ENCODE data around the gene HECW1. TPM values are rescaled to one million over a fixed set of nuclear protein-coding genes. Genes with fewer than 3 reads are reported as not detected.

HECW1 gene
- total and polyA plus RNA-seq, 10 of the 15 experiments (the other 5 are each of a cell fraction or from before 2014, with no cell fraction given), result under 0.01 to 0.31 (median 0.04) TPM; not detected in 3

DNA sequence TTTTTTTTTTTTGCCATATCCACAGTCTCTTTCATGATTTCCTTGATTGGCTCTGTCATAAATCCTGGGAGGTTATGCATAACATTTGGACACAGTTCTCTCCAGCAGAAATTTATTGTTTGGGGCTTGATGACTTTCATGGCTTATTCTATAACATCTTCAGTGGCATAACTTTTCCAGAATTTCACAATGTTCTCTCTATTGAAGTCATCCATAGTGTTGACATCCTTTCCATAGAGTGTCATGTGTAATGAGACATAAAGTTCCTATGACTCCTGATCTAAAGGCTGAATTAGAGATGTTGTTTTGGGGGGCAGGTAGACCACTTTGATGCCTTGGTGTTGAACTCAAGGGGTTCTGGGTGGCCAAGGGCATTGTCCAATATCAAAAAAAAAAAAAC is 433.8 kb downstream of the HECW1 start:
- TF ChIP-seq YBX1 (IDR thresholded peaks at IDR 0.05), result no peak
- TF ChIP-seq NR2C2 (IDR thresholded peaks at IDR 0.05; ENCODE audit: borderline replicate concordance, control insufficient read depth, insufficient read length, low read depth), result no peak
- TF ChIP-seq ATF7 (IDR thresholded peaks at IDR 0.05; ENCODE audit: low read depth), result no peak
- TF ChIP-seq, protein P1, sequence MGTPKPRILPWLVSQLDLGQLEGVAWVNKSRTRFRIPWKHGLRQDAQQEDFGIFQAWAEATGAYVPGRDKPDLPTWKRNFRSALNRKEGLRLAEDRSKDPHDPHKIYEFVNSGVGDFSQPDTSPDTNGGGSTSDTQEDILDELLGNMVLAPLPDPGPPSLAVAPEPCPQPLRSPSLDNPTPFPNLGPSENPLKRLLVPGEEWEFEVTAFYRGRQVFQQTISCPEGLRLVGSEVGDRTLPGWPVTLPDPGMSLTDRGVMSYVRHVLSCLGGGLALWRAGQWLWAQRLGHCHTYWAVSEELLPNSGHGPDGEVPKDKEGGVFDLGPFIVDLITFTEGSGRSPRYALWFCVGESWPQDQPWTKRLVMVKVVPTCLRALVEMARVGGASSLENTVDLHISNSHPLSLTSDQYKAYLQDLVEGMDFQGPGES (IDR thresholded peaks at IDR 0.05), result no peak
- no peak for TF ChIP-seq EED (IDR thresholded peaks at IDR 0.05; ENCODE audit: low read depth)
- no peak for TF ChIP-seq FOXM1 (IDR thresholded peaks at IDR 0.05; ENCODE audit: low read depth, low read length)
- no peak for TF ChIP-seq RCOR1 (conservative IDR thresholded peaks at IDR 0.05; ENCODE audit: low read depth, low read length)
- no peak for TF ChIP-seq KLF5 (IDR thresholded peaks at IDR 0.05; ENCODE audit: partially characterized antibody)
- no peak for TF ChIP-seq EP300 (IDR thresholded peaks at IDR 0.05; ENCODE audit: borderline replicate concordance in 1 of 2, control insufficient read depth in 1 of 2, low read depth in 2 of 2, low read length in 2 of 2)
- TF ChIP-seq CHD4 (IDR thresholded peaks at IDR 0.05), result no peak
- TF ChIP-seq WRNIP1 (IDR thresholded peaks at IDR 0.05; ENCODE audit: borderline replicate concordance, low read depth, low read length), result no peak
- intact Hi-C loops (cut with micrococcal nuclease; ENCODE audit: unreplicated experiment) (no loop called here), in situ Hi-C loops (cut with MboI) (no loop called here)
- Histone ChIP-seq H4K20me1 (ENCODE audit: control insufficient read depth, insufficient read depth) (no peaks in the 10 kb centered on the region), H3K27me3 (replicated peaks in 1 of 2; ENCODE audit: control insufficient read depth in 2 of 2, insufficient read depth in 2 of 2, low read length in 1 of 2) (no peaks in the 10 kb centered on the region), H3K9me3 (replicated peaks; ENCODE audit: control insufficient read depth, insufficient read depth, low read length) (no peaks in the 10 kb centered on the region), H3K4me3 (no peak overlapping the region), H2AFZ (ENCODE audit: control insufficient read depth, low read depth, low read length) (no peak overlapping the region), H3K79me2 (ENCODE audit: control insufficient read depth, insufficient read depth, low read length) (no peaks in the 10 kb centered on the region), H3K36me3 (ENCODE audit: control insufficient read depth in 2 of 2, insufficient read depth in 2 of 2, low read length in 1 of 2) (no peaks in the 10 kb centered on the region), H3K4me2 (ENCODE audit: control insufficient read depth, insufficient read depth) (no peak overlapping the region), H3K9ac (ENCODE audit: control insufficient read depth, insufficient read depth, low read length) (no peak overlapping the region), H3K27ac (ENCODE audit: control insufficient read depth, insufficient read depth) (no peak overlapping the region), H3K4me1 (ENCODE audit: control insufficient read depth, insufficient read depth, low read length) (no peaks in the 10 kb centered on the region)
- no peak for ATAC-seq
- DNase-seq (ENCODE audit: low read depth, low spot score), result no peak
- ChIA-PET SMC1A (ENCODE audit: uncharacterized antibody, unreplicated experiment) (interaction anchor here (1.1 kb wide), 1 partner anchor 10 kb away, joined by 5 read pairs; no protein-coding TSS in a partner anchor), RAD21 (ENCODE audit: unreplicated experiment) (no interaction called here), CTCF (no interaction called here), POLR2A (interaction anchor here (0.6 kb wide), 1 partner anchor 161 kb away, joined by 12 read pairs; no protein-coding TSS in a partner anchor)
- BruUV-seq (replicated peaks), result no TSS peak
- no peak for FAIRE-seq

Data from GM12878 (cell line).